Measurements from ENCODE around the gene RARB.

RARB gene

DNA sequence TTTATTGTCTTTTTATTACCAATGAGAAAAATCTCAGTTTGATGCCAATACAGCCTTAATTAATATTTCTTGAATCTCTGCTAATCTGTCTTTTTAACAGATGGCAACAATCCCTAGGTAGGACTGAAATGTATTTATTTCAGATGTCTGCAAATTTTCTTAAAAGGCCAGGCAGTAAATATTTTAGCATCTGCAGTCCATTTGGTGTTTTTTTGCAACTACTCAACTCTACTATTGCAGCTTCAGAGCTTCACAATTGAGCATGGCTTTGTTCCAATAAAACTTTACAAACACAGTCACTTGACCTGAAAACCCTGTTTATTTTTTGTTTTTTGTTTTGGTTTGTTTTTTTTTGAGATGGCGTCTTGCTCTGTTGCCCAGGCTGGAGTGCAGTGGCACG, 82.7 kb downstream of the RARB start:
- no peak for DNase-seq

DNA sequence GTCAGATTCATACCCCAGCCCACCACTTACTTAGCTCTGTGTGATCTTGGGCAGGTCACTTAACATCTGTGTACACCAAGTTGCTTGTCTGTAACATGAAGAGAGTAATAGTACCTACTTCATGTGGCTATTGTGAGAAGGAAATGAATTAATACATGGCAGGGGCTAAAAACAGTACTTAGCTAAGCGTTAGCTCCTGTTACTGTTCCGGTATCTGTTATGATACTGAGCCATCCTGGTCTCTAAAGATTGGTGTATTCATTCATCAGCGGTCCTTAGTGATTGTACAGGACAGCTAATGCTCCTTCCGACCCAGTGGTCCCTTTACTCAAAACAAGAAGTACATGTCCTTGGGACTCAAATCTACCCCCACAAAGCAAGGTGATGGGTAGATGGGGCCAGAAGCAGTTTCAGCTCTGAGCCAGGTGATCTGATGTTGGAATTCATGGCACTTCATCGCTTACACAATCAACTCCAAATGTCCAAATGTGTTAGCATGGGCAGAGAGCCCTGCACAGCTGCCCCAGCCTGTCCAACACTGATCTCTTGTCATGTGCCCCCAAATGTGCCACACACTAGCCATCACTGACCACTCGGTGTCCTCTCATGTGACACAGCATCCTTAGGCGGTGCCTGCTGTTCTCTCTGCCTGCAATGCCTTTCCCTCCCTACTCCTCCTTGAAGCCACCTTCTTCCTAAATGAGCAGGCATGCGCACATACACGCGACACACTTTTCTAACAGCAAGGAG, 84.1 kb downstream of the RARB start:
- no peak for DNase-seq

DNA sequence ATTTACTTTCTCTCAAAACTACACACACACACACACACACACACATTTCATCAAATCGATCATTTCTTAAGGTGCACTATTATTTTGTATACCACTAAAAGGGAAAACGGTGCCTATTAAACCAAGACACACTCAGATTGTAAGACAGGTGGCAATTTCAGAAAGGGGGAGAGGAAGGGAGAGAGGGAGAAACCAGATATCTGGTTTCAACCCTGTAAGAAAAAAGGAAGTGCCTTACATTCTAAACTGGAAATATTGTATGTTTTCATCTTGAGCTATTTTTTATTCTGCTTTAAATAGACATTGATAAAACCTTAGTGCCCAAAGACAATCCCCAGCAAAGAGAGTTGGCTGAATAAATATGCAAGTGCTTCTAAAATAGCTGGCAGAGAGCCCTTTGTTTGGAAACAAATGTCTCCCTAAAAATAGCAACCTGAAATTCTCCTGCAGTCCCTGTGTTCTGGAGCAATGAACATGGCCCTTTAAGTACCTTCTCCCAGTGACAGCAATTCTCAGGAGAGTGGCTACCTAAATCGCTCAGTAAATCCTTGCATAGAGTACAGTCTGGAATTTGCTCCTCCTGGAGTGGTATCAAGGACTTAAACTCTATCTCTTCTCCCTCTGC, 85.7 kb downstream of the RARB start:
- DNase-seq, result no peak

DNA sequence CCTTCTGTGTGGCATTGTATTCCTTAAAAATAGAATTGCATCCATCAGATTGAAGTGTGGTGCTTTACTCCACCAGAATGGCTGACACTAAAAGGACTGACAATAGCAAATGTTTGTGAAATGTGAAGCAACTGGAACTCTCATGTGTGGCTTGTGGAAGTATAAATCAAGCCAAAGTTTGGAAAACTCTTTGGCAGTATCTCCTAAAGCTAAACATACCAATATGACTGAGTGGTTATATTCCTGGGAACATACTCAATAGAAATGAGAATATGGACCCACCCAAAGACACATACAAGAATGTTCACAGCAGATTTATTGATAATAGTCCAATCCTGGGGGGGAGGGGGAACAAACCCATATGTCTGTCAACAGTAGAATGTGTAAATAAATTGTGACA, 87.1 kb downstream of the RARB start:
- DNase-seq, result no peak

DNA sequence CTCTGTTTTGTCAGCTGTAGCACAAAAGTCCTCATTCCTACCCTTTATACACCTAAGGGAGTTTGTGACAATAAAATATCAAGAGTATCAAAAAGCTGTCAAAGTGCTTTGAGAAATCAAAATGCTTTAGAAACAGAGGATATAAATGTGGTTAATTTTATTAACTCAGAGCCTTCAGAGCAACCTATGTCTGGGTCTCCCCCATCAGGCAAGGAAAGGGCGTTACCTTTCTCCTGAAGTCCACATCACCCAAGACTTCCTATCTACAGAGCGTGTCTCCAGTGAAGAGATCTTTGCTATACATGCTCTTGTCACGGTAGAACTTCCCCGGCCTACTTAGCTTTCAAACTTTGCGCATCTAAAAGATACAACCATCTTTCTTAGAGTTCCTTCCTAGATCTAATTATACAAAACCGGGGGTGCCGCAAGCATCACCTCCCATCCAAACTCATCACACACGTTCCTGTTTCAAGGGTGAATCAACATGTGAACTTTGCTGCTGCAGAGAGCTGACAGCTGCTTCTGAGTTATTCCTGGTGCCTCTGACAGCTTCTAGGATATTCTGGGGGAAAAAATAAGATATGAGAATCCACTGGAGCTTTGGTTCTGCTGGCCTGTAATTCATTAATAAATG, 93.0 kb downstream of the RARB start:
- no peak for DNase-seq

DNA sequence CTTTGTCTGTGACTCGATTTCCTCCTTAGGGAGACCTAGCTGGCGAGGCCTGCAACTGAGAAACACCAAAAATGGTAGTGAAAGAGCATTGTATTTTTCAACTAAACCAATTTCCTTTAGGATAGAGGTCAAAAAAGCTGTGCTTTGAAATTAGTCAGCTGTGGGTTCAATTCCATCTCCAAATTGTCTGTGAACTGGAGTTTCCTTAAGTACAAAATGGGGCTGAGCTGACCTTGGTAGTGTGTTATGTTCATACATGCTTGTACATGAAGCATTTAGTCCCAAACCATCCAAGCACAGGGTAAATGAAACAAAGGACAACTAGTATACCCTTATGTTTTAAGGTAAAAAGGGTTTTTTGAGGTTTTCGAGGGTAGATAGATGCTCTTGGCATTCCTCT, 99.3 kb downstream of the RARB start:
- no peak for DNase-seq

DNA sequence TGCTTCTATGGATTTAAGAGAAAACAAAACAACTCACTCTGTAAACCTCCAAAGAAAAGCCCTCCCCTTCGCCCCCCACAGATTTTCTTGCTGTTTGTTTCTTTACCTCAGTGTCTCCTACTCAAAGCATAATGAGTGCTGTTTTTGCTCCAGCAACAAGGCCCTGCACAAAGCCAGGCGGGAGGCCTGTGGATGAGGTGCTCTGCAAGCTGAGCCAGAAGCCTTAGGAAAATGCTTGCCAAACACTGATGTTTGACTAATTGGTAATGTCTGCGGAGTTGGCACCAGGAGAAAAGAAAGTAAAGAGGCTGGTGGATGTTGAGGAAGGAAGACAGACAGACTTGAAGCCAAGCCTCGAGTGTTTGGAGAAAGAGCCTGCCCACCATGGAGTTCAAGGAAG, 99.7 kb downstream of the RARB start:
- no peak for DNase-seq

DNA sequence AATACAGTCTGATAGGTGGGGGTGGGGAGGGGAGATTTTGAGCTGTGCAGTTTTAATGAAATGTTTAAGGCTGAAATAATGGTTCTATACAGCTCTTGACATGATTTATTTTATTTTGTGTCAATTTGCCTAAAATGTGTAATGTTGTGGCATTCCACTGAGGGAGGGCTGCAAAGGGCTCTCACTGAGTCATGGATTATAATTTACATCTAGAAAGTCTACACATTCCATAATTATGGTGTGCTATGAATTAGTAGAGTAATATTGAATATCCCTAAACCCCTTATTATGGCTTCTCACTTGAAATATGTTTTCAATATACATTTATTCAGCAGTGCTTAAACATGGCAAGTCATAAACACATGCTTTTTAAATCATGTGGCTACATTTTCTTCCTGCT, 103.9 kb downstream of the RARB start:
- no peak for DNase-seq

DNA sequence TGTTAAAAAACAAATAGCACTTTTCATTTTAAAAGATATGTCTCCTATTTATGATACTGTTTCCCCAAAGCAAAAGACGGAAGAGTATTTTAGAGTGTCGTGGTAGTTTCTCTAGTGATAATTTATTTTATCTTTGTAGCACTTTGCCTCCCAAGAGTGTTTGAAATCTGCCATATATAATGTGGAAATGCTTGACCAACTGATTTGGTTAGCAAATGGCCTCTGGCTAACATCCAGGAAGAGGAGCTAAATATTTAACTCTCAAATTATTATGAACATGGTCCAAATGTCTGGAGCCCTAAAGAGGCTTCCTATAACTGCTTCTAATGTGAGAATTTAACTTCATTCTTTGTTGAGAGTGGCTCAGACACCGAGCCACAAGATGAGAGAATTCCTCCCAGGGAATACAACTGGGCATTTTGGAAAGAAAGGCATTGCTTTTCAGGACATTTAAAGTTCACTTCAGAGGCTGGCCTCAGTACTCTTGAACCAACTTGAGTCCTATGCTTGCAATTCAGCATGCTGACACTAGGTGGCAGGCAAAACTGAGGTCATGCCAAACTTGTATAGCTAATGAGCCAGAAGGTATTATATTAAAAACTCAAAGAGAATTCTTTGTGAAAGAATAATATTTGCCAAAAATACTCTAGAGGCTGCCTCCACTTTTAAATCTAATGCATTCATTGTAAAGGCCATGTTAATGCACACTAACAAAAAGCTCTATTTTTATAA, 104.5 kb downstream of the RARB start:
- DNase-seq, result peak in 1 of 2 experiments; percentile 2

DNA sequence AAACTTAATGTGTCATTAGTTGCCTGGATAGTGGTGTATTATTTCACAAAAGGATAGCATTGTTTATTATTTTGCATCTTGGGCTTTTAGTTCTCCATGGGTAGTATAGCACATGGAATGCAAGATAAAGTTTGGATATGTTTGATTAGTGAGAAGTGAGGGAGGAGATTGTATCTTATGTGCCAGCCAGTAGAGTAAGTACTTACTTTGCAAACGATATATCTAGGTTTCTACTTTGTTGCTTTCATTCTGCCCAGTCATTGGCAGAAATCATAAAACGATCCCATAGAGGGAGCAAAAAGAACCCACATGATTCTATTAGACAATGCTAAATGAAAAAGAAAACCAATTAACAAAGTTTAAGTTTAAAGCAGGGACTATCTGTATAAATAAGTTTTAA, 105.3 kb downstream of the RARB start:
- DNase-seq, result no peak

DNA sequence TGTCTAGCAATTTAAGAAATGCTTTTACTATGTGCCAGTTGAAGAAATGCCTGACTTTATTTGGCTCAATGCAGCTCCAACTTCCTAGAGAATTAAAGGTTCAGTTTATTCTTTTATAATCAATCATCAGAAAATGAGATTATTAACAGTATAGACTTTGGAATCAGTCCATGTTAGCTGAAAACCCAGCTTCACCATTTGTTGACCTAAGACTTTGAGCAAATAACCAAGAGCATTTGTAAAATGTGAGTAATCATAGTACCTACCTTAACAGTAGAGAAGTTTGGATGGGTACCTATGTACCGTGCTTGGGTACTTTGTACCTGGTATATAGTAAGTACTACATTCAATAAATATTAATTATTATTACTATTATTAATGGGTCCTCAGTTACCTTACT, 105.9 kb downstream of the RARB start:
- no peak for DNase-seq

DNA sequence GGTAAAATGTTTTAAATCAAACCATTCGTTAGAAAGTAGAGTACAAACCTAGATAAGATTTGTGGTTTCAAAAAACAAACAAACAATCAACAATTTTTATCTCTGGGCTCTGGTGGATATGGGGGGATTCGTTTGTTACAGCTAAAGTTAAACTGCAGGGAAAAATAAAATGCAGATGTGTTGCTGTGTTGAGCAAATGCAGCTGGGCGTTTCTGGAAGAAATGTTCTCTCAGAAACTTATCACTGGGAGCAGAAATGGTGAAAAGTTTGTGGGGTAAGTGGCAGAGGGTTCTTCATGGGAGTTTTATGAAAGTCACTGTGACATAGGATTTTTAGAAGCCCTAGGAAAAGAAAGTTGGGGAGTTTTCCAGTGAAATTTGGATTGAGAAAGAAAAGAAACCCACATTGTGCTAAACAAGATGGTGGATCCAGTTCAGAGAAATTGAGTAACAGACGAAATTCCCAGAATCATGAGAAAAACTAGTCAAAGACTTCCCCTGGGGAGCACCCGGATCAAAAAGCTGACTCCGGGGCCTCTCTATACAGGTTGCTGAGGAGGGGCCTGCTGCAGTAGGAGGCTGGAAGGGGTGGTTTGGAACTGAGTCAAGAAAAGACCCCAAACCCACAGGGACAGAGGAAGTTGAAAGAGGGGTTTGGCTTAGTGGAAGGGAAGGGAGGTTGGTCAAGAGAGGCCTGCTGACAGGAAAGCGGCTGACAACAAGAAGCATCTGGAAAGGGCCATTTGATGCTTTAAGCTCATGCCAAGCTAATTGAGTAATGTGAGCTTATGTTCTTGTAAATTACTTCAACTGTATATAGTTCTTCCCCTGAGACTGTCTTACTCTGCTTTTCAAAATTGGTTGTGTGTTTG, 108.7 kb downstream of the RARB start:
- DNase-seq, result no peak

DNA sequence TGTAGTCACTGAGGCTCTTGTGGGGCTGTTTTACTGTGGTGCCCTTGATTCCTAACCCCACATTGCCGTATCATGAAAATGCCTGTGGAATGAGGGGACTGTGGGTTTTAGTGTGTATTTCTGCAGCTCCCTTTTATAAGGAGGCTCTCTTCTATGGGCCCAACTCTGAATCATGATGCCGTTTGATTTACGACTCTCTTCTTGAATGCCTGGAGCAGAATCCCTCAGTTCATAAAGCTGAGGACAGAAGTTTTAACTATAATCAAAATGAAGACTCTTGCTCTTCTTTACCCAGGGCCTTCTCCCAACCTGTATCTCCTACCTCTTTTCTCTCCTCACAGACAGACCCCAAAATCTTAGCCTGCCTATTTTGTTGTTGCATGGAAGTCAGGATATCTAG, 109.5 kb downstream of the RARB start:
- no peak for DNase-seq

DNA sequence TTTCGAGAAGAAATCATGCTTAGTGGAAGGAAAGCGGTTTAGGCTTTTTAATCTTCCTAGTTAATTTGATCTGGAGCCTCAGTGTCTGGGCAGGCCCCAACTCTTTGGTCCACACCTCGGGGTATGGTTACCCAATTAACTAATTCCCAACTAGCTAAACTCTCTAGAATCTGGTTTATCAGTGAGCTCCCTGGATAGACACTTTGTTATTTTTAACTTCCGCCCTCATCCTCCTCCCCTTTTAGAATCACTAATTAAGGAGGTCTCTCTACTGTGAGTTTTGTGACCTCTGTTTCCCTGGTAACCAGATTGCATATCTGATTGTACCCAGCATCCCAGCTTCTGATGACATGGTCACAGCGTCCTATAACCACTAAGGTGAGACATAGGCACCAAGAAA, 112.2 kb downstream of the RARB start:
- DNase-seq, result no peak

DNA sequence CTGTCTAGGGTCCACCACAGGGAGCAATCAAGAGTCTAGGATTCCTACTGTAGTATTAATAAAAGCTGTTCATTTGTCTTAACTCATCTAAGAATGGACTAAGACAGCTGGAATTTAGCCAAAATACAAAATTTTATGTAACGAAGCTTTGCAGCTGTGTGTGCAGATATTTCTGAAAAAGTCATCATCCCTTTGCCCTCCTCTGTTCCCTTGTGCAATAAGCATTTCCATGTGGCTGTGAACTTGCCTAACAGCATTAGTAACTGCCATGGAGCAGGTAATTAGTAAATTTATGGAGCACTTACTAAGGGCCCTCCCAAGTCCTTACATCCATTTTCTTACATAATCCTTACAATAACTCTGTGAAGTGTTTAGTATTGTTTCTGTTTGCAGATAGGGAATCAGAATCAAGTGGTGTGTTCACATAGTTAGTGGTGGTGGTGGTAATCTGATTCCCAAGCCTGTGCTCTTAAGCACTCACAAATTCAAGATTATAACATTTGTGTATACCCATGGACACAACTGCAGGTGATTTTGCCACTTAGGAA, 114.5 kb downstream of the RARB start:
- DNase-seq, result no peak

DNA sequence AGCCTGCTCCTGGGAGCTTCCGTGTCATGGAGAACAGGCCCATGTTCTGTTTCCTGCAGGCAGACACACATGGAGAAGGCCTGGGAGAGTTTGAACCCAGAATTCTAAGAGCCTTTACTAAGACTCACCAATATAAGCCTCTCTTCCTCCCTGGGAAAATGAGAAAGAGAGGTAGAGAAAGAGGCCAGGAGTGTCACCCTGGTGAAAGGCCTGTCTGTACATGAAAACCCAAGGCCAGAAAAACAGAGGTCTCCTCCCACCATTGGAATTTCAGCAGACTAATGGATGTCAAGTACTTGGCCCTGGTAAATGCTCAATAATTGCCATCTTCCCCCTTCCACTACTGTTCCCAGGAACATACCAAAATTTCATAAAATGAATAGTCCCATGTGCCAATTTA, 119.0 kb downstream of the RARB start:
- no peak for DNase-seq

DNA sequence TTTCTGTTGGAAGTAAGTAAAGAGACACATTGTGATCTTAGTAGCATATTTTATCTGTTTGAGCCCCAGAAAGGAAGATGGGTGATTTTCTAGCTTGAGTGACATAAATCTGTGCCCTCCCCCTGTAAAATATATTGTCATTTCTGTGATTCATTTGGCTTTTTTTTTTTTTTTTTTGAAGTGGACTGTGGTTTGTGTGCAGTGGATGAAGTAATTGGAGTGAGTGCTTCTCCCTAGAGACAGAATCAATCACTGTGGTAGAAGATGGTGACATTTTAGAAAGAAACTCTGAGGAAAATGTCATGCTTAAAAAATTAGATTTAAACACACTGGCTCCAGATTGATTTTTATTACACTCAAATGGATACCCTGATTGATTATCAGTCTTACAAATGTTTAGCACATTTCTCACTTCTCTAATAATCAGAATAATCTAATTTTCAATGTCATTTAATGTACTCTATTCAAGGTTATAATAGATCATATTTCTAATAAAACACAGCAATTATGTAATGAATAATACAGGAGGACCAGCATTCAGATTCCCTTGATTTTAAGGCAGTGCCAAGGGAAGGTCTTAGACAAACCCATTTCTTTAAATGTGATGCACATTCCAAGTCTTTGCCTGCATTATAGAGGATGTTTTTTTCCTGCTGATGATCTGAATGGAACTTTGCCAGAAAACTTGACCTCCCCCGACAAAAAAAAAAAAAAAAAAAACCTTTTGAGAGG, 120.0 kb downstream of the RARB start:
- no peak for DNase-seq

DNA sequence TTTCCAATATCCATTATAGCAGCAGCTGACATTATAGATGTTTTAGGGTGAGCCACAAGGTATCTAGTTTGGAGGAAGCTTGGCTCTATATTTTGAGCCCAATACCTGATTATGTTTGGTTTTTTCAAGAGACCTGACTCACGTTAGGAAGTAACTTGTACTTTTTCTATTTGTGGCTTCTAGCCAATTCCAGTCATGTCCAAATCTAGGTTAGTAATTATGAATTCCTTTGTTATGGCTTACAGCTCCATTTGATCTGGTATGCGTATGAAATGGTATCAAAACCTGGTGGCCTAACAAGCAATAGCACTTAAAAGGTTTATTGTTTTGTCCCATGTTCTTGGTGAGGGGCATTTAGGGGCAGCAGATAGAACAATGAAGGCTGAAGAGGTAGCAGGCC, 120.8 kb downstream of the RARB start:
- DNase-seq, result no peak

DNA sequence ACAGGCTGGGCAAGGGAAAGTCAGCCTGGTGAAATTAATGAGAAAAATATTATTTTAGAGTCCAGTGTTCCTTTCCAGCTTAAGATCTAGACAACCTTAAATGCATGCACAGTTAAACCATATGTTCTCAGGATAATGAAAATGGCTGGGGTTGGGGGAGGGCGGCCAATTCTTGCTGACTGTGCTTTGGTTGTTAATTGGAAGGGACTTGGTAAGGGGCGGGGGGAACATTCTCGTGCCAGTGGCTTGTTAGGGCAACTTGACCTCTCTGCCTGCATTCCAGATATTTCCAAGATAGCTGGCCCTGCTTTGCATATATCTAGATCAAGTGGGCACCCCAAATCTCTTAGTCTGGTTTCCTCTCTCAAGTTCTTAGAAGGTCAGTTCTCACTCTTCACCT, 124.2 kb downstream of the RARB start:
- no peak for DNase-seq

DNA sequence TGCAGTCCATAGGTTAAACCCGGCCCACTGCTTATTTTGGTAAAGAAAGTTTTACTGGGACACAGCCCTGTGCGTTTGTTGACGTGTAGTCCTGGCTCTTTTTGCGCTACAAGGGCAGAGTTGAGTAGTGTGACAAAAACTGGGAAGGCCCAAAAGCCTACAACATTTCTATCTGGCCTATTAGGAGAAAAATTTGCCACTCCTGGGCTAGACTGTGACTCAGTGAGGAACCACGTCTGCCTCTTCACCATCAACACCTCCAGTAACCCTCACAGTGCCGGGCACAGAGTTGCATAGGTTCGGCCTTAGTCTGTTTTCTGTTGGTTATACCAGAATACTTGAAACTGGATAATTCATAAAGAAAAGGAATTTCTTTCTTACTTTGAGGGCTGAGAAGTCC, 126.3 kb downstream of the RARB start:
- DNase-seq, result no peak

DNA sequence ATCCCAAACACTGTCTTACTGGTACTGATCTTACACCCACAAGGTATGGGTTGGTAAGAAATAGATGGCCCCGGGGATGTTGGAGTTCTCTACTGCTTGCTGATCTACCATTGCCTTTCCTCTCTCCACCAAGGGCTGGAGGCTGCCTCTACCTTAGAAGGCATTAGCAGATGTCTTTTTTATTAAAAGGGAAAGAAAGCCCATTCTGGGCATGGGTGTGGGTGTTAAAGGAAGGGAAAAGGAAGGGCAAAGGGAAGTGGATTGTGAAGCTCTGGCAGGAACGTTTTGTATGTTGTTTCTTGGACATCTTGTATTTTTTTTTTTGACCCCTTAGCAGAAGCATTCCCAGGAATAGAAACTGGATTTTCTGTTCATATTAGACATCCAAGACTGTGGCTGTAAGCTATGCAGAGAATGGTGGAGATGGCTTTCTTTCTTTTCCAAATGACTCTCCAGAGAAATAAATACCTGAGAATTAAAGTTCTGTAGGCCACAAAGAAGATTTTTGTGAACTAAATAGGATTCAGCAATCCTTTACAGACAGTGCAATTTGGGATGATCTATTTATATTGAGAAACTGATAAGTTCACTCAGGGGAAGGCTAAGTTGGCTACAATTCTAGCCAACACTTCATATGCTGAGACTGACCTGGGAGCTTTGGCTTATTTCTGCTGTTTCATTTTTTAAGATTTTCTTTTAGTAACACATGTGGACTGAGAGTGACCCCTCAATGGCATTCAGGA, 127.8 kb downstream of the RARB start:
- DNase-seq, result no peak

Measured in activated CD4-positive, alpha-beta T cell treated with anti-CD3 and anti-CD28 coated beads, Interleukin-2, amount 50 U/mL, for 4 hours (primary cell).